GM23338 (cell line): ENCODE measurements around the gene TCF12. TPM values are rescaled to one million over a fixed set of nuclear protein-coding genes. Genes with fewer than 3 reads are reported as not detected.
A peak's percentile ranks its signal among the peaks of the same experiment; 100 is the strongest.

Experiments
- ATAC-seq: fragments of 200-7000 bp; cut with Tn5 transposase; 3 replicates; pipeline ENCODE4 v1.9.1; 2020
- DNase-seq: peaks from one replicate; pipeline ENCODE4 v3.0.0-alpha.2; 2015; ENCODE audit warnings: low spot score
- H2AFZ ChIP-seq: fragments of 200-600 bp; sonication (generic); 2 replicates; pipeline ENCODE4 v1.8.0; 2016; ENCODE audit warnings: antibody characterized with exemption, mild to moderate bottlenecking, moderate library complexity
- H3F3A ChIP-seq: fragments of 200-600 bp; sonication (generic); replicated peaks from 2 replicates; pipeline ENCODE4 v1.8.0; 2017; ENCODE audit warnings: antibody characterized with exemption, mixed run types, low read depth
- H3K27ac ChIP-seq: fragments of 200-600 bp; sonication (generic); 2 replicates; pipeline ENCODE4 v1.6.1; 2016; ENCODE audit warnings: low read depth
- H3K27me3 ChIP-seq: fragments of 200-600 bp; sonication (generic); 2 replicates; pipeline ENCODE4 v1.8.0; 2016; ENCODE audit warnings: mild to moderate bottlenecking, mixed run types, moderate library complexity; ENCODE audit not compliant: insufficient read depth
- H3K36me3 ChIP-seq: fragments of 200-600 bp; sonication (generic); 2 replicates; pipeline ENCODE4 v1.8.0; 2016; ENCODE audit warnings: mild to moderate bottlenecking; ENCODE audit not compliant: insufficient read depth
- H3K4me1 ChIP-seq: fragments of 200-600 bp; sonication (generic); 2 replicates; pipeline ENCODE4 v1.8.0; 2016; ENCODE audit warnings: mild to moderate bottlenecking, moderate library complexity; ENCODE audit not compliant: insufficient read depth
- H3K4me2 ChIP-seq: fragments of 200-600 bp; sonication (generic); 2 replicates; pipeline ENCODE4 v1.7.1; 2017; ENCODE audit warnings: mixed run types
- H3K4me3 ChIP-seq: fragments of 200-600 bp; sonication (generic); 2 replicates; pipeline ENCODE4 v1.6.1; 2016; ENCODE audit warnings: mixed run types
- H3K79me2 ChIP-seq: fragments of 200-600 bp; sonication (generic); replicated peaks from 2 replicates; pipeline ENCODE4 v1.8.0; 2017; ENCODE audit warnings: mild to moderate bottlenecking; ENCODE audit not compliant: insufficient read depth
- H3K9me2 ChIP-seq: fragments of 200-600 bp; sonication (generic); 2 replicates; pipeline ENCODE4 v1.8.0; 2017; ENCODE audit not compliant: insufficient read depth
- H4K20me1 ChIP-seq: fragments of 200-600 bp; sonication (generic); replicated peaks from 2 replicates; pipeline ENCODE4 v1.8.0; 2017; ENCODE audit warnings: mild to moderate bottlenecking; ENCODE audit not compliant: insufficient read depth
- H3K27ac Mint-ChIP-seq: 2 replicates; pipeline ENCODE4 v1.8.0; 2020; ENCODE audit warnings: inconsistent platforms, mild to moderate bottlenecking, moderate library complexity, mixed read lengths
- H3K27me3 Mint-ChIP-seq: 3 replicates; pipeline ENCODE4 v1.8.0; 2022; ENCODE audit warnings: low read depth, mild to moderate bottlenecking, moderate library complexity, mixed read lengths, inconsistent platforms; ENCODE audit not compliant: insufficient read depth, poor library complexity
- H3K36me3 Mint-ChIP-seq: 3 replicates; pipeline ENCODE4 v1.8.0; 2021; ENCODE audit warnings: low read depth, mild to moderate bottlenecking, inconsistent platforms, moderate library complexity, mixed read lengths
- H3K4me1 Mint-ChIP-seq: 3 replicates; pipeline ENCODE4 v1.8.0; 2020; ENCODE audit warnings: mild to moderate bottlenecking, inconsistent platforms, mixed read lengths
- H3K4me3 Mint-ChIP-seq: 3 replicates; pipeline ENCODE4 v1.8.0; 2021; ENCODE audit warnings: moderate library complexity, mild to moderate bottlenecking, inconsistent platforms, mixed read lengths
- H3K9me3 Mint-ChIP-seq: 3 replicates; pipeline ENCODE4 v1.8.0; 2020; ENCODE audit warnings: moderate library complexity, mild to moderate bottlenecking, inconsistent platforms, mixed read lengths
- CREB1 ChIP-seq: fragments of 250-450 bp; sonication (Bioruptor Pico); IDR thresholded peaks from 2 replicates; pipeline ENCODE4 v1.5.0; 2020; ENCODE audit warnings: low read depth, mild to moderate bottlenecking, moderate library complexity
- ETS1 ChIP-seq: IDR thresholded peaks from 2 replicates; pipeline ENCODE4 v1.6.1; 2016; ENCODE audit warnings: antibody characterized with exemption
- EZH2 ChIP-seq: fragments of 200-600 bp; sonication (generic); IDR thresholded peaks from one replicate; pipeline ENCODE4 v1.8.0; 2017; ENCODE audit warnings: antibody characterized with exemption, mild to moderate bottlenecking, low read depth; ENCODE audit not compliant: unreplicated experiment
- NANOG ChIP-seq: IDR thresholded peaks from 2 replicates; pipeline ENCODE4 v1.6.1; 2016; ENCODE audit warnings: antibody characterized with exemption, borderline replicate concordance
- STAT1 ChIP-seq: IDR thresholded peaks from one replicate; pipeline ENCODE4 v1.6.1; 2016; ENCODE audit warnings: antibody characterized with exemption; ENCODE audit not compliant: unreplicated experiment
- ZNF331 ChIP-seq: fragments of 250-450 bp; sonication (Bioruptor Pico); IDR thresholded peaks from 2 replicates; pipeline ENCODE4 v1.5.0; 2020; ENCODE audit warnings: low read depth, mild to moderate bottlenecking, moderate library complexity
- polyA plus RNA-seq: library from polyadenylated mRNA; unstranded; fragments of >200 nt; fragmentation: Nextera tagmentation; extraction: Ambion mirVana; gene quantifications from 2 replicates; pipeline ENCODE4 v1.2.1, GENCODE V29; 2016
- total RNA-seq: library from RNA; depleted of rRNA; stranded (reverse); fragments of >200 nt; shearing (Covaris generic); gene quantifications from 2 replicates; pipeline ENCODE4 v1.2.3, GENCODE V29; 2014
- TF ChIP-seq, protein P1 (sequence below): fragments of 250-450 bp; sonication (Bioruptor Pico); IDR thresholded peaks from 2 replicates; pipeline ENCODE4 v1.5.0; 2020; ENCODE audit warnings: mild to moderate bottlenecking, moderate library complexity
- TF ChIP-seq, protein P2 (sequence below), 2 experiments: fragments of 200-600 bp in 1 of 2; sonication (generic) in 1 of 2; conservative IDR thresholded peaks; 2 replicates each; pipeline versions ENCODE4 v1.5.1 to v1.6.1; 2016 to 2017; ENCODE audit warnings: antibody characterized with exemption in 2 of 2, low read depth in 2 of 2, mild to moderate bottlenecking in 2 of 2, moderate library complexity in 1 of 2
- TF ChIP-seq, protein P3 (sequence below): IDR thresholded peaks from one replicate; pipeline ENCODE4 v1.6.1; 2018; ENCODE audit warnings: antibody characterized with exemption; ENCODE audit not compliant: unreplicated experiment

The TCF12 gene
- total and polyA plus RNA-seq, 2 experiments from 2014 or later, result 27.6 to 104 TPM

DNA sequence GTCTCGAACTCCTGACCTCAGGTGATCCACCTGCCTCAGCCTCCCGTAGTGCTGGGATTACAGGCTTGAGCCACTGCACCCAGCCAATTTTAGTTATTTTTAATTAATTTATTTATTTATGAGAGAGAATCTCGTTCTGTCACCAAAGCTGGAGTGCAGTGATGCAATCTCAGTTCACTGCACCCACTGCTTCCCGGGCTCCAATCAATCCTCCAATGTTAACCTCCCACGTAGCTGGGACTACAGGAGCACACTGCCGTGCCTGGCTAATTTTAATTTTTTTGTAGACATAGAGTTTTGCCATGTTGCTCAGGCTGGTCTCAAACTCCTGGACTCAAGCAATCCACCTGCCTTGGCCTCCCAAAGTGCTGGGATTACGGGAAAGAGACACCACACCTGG is 137.9 kb downstream of the TCF12 start (continued):
- TF ChIP-seq, protein P1, sequence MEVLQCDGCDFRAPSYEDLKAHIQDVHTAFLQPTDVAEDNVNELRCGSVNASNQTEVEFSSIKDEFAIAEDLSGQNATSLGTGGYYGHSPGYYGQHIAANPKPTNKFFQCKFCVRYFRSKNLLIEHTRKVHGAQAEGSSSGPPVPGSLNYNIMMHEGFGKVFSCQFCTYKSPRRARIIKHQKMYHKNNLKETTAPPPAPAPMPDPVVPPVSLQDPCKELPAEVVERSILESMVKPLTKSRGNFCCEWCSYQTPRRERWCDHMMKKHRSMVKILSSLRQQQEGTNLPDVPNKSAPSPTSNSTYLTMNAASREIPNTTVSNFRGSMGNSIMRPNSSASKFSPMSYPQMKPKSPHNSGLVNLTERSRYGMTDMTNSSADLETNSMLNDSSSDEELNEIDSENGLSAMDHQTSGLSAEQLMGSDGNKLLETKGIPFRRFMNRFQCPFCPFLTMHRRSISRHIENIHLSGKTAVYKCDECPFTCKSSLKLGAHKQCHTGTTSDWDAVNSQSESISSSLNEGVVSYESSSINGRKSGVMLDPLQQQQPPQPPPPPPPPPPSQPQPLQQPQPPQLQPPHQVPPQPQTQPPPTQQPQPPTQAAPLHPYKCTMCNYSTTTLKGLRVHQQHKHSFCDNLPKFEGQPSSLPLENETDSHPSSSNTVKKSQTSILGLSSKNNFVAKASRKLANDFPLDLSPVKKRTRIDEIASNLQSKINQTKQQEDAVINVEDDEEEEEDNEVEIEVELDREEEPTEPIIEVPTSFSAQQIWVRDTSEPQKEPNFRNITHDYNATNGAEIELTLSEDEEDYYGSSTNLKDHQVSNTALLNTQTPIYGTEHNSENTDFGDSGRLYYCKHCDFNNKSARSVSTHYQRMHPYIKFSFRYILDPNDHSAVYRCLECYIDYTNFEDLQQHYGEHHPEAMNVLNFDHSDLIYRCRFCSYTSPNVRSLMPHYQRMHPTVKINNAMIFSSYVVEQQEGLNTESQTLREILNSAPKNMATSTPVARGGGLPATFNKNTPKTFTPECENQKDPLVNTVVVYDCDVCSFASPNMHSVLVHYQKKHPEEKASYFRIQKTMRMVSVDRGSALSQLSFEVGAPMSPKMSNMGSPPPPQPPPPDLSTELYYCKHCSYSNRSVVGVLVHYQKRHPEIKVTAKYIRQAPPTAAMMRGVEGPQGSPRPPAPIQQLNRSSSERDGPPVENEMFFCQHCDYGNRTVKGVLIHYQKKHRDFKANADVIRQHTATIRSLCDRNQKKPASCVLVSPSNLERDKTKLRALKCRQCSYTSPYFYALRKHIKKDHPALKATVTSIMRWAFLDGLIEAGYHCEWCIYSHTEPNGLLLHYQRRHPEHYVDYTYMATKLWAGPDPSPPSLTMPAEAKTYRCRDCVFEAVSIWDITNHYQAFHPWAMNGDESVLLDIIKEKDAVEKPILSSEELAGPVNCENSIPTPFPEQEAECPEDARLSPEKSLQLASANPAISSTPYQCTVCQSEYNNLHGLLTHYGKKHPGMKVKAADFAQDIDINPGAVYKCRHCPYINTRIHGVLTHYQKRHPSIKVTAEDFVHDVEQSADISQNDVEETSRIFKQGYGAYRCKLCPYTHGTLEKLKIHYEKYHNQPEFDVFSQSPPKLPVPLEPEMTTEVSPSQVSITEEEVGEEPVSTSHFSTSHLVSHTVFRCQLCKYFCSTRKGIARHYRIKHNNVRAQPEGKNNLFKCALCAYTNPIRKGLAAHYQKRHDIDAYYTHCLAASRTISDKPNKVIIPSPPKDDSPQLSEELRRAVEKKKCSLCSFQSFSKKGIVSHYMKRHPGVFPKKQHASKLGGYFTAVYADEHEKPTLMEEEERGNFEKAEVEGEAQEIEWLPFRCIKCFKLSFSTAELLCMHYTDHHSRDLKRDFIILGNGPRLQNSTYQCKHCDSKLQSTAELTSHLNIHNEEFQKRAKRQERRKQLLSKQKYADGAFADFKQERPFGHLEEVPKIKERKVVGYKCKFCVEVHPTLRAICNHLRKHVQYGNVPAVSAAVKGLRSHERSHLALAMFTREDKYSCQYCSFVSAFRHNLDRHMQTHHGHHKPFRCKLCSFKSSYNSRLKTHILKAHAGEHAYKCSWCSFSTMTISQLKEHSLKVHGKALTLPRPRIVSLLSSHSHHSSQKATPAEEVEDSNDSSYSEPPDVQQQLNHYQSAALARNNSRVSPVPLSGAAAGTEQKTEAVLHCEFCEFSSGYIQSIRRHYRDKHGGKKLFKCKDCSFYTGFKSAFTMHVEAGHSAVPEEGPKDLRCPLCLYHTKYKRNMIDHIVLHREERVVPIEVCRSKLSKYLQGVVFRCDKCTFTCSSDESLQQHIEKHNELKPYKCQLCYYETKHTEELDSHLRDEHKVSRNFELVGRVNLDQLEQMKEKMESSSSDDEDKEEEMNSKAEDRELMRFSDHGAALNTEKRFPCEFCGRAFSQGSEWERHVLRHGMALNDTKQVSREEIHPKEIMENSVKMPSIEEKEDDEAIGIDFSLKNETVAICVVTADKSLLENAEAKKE (CRISPR knock-in tag), result no peak

- Histone ChIP-seq H3K9me2 (no peaks in the 10 kb centered on the region), H3K4me1 (peaks cover 40% of the 10 kb centered on the region), H4K20me1 (peaks cover 18% of the 10 kb centered on the region), H3K27me3 (no peaks in the 10 kb centered on the region), H3K4me2 (peak overlapping the region; percentile 5; the same call in 1 of the 2 replicates), H3F3A (no peaks in the 10 kb centered on the region), H3K79me2 (peaks cover 97% of the 10 kb centered on the region), H3K36me3 (no peaks in the 10 kb centered on the region), H3K27ac (peak overlapping the region; percentile 8; the same call in 1 of the 2 replicates), H2AFZ (no peak overlapping the region), H3K4me3 (no peak overlapping the region)
- H3K27ac Mint-ChIP-seq, result peak overlapping the region; percentile 36
- no peaks in the 10 kb centered on the region for H3K36me3 Mint-ChIP-seq
- H3K9me3 Mint-ChIP-seq, result no peaks in the 10 kb centered on the region
- no peaks in the 10 kb centered on the region for H3K27me3 Mint-ChIP-seq
- ATAC-seq (peak; percentile 31), DNase-seq (no peak)
- peaks cover 47% of the 10 kb centered on the region for H3K4me1 Mint-ChIP-seq
- no peak overlapping the region for H3K4me3 Mint-ChIP-seq
- TF ChIP-seq, protein P2, sequence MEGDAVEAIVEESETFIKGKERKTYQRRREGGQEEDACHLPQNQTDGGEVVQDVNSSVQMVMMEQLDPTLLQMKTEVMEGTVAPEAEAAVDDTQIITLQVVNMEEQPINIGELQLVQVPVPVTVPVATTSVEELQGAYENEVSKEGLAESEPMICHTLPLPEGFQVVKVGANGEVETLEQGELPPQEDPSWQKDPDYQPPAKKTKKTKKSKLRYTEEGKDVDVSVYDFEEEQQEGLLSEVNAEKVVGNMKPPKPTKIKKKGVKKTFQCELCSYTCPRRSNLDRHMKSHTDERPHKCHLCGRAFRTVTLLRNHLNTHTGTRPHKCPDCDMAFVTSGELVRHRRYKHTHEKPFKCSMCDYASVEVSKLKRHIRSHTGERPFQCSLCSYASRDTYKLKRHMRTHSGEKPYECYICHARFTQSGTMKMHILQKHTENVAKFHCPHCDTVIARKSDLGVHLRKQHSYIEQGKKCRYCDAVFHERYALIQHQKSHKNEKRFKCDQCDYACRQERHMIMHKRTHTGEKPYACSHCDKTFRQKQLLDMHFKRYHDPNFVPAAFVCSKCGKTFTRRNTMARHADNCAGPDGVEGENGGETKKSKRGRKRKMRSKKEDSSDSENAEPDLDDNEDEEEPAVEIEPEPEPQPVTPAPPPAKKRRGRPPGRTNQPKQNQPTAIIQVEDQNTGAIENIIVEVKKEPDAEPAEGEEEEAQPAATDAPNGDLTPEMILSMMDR (conservative IDR thresholded peaks at IDR 0.05; ENCODE audit: low read depth in 2 of 2), result no peak
- TF ChIP-seq CREB1 (no peak), STAT1 (no peak), EZH2 (no peak), NANOG (no peak), ZNF331 (CRISPR knock-in tag) (no peak), ETS1 (no peak)
- TF ChIP-seq, protein P3, sequence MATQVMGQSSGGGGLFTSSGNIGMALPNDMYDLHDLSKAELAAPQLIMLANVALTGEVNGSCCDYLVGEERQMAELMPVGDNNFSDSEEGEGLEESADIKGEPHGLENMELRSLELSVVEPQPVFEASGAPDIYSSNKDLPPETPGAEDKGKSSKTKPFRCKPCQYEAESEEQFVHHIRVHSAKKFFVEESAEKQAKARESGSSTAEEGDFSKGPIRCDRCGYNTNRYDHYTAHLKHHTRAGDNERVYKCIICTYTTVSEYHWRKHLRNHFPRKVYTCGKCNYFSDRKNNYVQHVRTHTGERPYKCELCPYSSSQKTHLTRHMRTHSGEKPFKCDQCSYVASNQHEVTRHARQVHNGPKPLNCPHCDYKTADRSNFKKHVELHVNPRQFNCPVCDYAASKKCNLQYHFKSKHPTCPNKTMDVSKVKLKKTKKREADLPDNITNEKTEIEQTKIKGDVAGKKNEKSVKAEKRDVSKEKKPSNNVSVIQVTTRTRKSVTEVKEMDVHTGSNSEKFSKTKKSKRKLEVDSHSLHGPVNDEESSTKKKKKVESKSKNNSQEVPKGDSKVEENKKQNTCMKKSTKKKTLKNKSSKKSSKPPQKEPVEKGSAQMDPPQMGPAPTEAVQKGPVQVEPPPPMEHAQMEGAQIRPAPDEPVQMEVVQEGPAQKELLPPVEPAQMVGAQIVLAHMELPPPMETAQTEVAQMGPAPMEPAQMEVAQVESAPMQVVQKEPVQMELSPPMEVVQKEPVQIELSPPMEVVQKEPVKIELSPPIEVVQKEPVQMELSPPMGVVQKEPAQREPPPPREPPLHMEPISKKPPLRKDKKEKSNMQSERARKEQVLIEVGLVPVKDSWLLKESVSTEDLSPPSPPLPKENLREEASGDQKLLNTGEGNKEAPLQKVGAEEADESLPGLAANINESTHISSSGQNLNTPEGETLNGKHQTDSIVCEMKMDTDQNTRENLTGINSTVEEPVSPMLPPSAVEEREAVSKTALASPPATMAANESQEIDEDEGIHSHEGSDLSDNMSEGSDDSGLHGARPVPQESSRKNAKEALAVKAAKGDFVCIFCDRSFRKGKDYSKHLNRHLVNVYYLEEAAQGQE, result no peak
Measured at GRCh38 chr15:57057134-57057930, 138.9 kb downstream of the TCF12 start.
